PC-3 (cell line): ENCODE measurements around the gene DLG2.

Source experiments
- EZH2 ChIP-seq: fragments of 300-600 bp; sonication (generic); IDR thresholded peaks from one replicate; pipeline ENCODE4 v1.6.1; 2017; ENCODE audit warnings: antibody characterized with exemption, mild to moderate bottlenecking, low read length; ENCODE audit not compliant: unreplicated experiment
- EZH2phosphoT487 ChIP-seq: fragments of 300-600 bp; sonication (generic); IDR thresholded peaks from 2 replicates; pipeline ENCODE4 v1.6.1; 2018; ENCODE audit warnings: mild to moderate bottlenecking, antibody characterized with exemption, low read length, borderline replicate concordance
- TF ChIP-seq, protein P1 (sequence below): fragments of 300-600 bp; sonication (generic); conservative IDR thresholded peaks from 2 replicates; pipeline ENCODE4 v1.5.1; 2017; ENCODE audit warnings: antibody characterized with exemption, low read depth, mild to moderate bottlenecking, low read length

DNA sequence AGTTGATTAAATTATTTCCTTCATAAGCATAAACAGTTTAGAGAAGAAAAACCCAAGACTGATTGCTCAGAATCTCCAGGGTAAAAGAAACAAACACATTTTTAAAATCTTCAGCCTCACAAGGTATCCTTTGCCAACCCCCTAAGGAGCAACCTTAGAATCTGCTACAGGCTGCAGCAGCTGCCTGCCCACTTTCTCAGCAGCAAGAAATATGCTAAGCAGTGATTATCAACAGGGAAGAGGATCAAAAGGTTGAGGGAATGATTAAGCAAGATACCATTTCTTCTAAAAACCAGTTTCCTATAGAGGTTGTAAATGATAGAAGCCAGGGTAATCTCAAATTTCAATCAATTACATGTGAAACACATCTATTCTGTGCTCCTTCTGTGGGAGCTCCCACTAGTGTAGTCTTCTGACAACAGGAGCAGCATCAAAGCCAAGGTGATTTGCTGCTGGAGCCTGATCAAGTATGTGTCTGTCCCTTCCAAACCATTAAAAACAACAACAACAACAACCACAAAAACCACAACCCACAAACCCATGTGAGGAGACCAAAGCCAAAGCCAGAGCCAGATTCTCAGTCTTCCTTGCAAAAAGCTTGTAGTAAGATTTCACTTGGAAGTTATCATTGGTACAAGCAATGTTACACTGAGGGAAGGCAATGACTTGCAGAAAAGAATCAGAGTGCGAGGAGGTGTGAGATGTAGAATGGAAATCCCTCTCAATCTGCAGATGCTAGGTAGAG lies 761.2 kb downstream of the DLG2 start:
- TF ChIP-seq, protein P1, sequence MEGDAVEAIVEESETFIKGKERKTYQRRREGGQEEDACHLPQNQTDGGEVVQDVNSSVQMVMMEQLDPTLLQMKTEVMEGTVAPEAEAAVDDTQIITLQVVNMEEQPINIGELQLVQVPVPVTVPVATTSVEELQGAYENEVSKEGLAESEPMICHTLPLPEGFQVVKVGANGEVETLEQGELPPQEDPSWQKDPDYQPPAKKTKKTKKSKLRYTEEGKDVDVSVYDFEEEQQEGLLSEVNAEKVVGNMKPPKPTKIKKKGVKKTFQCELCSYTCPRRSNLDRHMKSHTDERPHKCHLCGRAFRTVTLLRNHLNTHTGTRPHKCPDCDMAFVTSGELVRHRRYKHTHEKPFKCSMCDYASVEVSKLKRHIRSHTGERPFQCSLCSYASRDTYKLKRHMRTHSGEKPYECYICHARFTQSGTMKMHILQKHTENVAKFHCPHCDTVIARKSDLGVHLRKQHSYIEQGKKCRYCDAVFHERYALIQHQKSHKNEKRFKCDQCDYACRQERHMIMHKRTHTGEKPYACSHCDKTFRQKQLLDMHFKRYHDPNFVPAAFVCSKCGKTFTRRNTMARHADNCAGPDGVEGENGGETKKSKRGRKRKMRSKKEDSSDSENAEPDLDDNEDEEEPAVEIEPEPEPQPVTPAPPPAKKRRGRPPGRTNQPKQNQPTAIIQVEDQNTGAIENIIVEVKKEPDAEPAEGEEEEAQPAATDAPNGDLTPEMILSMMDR: no peak
- no peak for TF ChIP-seq EZH2phosphoT487
- TF ChIP-seq EZH2: no peak
